ENCODE data around the gene MORN1.

MORN1 gene

GRCh38 chr1:2342384-2343022 lies 48.9 kb downstream of the MORN1 start:
- in situ Hi-C loops (cut with MboI; ENCODE audit: low pct_unique_long_range_greater_than_20kb, low sequenced_read_pairs, unreplicated experiment), result no loop called here
- DNase-seq (ENCODE audit: low spot score), result no peak
- TF ChIP-seq, protein P1, sequence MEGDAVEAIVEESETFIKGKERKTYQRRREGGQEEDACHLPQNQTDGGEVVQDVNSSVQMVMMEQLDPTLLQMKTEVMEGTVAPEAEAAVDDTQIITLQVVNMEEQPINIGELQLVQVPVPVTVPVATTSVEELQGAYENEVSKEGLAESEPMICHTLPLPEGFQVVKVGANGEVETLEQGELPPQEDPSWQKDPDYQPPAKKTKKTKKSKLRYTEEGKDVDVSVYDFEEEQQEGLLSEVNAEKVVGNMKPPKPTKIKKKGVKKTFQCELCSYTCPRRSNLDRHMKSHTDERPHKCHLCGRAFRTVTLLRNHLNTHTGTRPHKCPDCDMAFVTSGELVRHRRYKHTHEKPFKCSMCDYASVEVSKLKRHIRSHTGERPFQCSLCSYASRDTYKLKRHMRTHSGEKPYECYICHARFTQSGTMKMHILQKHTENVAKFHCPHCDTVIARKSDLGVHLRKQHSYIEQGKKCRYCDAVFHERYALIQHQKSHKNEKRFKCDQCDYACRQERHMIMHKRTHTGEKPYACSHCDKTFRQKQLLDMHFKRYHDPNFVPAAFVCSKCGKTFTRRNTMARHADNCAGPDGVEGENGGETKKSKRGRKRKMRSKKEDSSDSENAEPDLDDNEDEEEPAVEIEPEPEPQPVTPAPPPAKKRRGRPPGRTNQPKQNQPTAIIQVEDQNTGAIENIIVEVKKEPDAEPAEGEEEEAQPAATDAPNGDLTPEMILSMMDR (IDR thresholded peaks at IDR 0.05; ENCODE audit: extremely low read depth, insufficient read depth, missing control alignments), result no peak

DNA sequence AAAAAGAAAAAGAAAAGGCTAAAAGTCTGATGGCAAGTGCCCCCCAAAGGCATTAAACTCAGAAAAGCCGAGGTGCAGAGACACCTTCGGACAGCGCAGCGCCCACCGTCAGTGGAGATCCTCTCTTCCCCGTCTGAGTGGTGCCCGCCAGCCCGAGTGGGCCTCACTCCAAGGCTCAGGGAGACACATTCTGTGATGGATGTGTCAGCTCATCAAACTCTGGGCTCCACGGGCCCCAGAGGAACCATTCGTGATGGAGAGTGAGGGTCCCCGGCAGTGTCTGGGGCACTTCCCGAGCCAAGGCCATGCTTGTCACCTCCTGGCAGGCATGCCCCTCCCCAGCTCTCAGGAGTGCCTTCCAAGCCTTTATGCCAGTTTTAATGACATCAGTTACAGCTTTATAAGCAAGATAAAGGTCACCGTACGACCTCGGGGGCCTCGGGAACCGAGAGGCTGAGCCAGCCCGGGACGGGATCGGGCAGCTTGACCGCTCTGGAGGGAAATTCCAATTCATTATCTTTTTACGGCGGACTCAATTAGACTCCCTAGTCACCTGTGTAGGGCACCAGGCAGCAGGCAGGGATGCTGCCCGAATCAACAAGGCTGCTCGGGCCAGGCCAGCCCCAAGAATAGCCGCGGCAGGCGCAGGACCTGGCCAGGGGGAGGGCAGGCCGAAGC lies 49.5 kb downstream of the MORN1 start:
- in situ Hi-C loops (cut with MboI; ENCODE audit: low pct_unique_long_range_greater_than_20kb, low sequenced_read_pairs, unreplicated experiment), result no loop called here
- TF ChIP-seq, protein P1 (IDR thresholded peaks at IDR 0.05; ENCODE audit: extremely low read depth, insufficient read depth, missing control alignments), result no peak
- DNase-seq (ENCODE audit: low spot score), result no peak

DNA sequence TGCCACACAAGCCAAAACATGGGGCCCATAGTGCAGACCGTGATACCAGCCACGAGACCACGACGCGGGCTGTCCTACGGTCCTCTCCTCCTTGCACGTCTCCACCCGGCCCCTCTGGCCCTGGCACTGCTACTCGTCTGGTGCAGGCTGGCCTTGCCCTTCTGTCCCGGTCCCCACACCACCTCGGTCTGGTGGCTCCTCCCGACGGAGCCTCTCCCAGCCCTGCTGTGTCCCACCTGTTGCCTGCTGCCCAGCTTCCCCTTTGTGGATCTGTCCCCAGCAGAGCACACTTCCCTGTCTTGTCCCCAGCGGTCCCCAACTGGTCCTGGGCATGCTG lies 50.5 kb downstream of the MORN1 start:
- DNase-seq (ENCODE audit: low spot score), result no peak
- in situ Hi-C loops (cut with MboI; ENCODE audit: low pct_unique_long_range_greater_than_20kb, low sequenced_read_pairs, unreplicated experiment), result no loop called here
- TF ChIP-seq, protein P1 (IDR thresholded peaks at IDR 0.05; ENCODE audit: extremely low read depth, insufficient read depth, missing control alignments), result no peak

DNA sequence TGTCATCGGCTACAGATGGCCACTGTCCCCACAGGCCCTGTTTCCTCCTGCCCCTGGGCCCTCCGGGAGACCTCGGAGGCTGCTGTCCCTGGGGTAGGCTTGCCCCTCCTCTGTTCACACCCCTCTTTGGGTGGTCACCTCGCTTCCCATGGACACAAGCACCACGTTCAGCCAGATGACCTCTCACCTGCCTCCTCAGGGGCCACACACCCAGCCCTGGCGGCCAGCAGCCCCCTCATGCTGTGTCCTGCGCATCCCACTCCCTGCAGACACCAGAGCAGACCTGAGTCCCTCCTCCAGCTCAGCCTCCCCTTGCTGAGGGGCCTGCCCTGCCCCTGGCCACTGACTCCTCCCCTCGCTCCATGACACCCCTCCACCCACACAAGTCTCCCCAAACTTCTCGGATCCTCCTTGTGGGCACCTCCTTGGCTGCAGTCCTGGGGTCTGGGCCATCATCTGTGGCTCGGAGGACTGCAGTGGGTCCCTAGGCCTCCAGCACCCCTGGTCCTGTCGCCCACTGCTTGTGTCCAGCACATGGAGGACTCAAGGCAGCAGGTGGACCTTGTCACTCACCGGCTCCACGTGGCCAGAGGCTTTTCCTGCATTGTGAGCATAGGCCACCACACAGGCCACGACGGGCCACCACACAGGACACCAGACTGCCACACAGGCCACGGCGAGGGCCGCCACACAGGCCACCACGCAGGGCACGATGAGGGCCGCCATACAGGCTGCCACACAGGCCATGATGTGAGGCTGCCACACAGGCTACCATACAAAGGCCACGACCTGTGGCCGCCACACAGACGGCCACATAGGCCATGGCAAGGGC lies 51.1 kb downstream of the MORN1 start:
- TF ChIP-seq, protein P1 (IDR thresholded peaks at IDR 0.05; ENCODE audit: extremely low read depth, insufficient read depth, missing control alignments), result no peak
- in situ Hi-C loops (cut with MboI; ENCODE audit: low pct_unique_long_range_greater_than_20kb, low sequenced_read_pairs, unreplicated experiment), result no loop called here
- no peak for DNase-seq (ENCODE audit: low spot score)

- in situ Hi-C loops (cut with MboI; ENCODE audit: low pct_unique_long_range_greater_than_20kb, low sequenced_read_pairs, unreplicated experiment), result no loop called here
- DNase-seq (ENCODE audit: low spot score), result no peak
- TF ChIP-seq, protein P1 (IDR thresholded peaks at IDR 0.05; ENCODE audit: extremely low read depth, insufficient read depth, missing control alignments), result no peak
Observed at GRCh38 chr1:2339206-2340085, 51.9 kb downstream of the MORN1 start.

GRCh38 chr1:2337501-2337900 lies 53.9 kb downstream of the MORN1 start:
- TF ChIP-seq, protein P1 (IDR thresholded peaks at IDR 0.05; ENCODE audit: extremely low read depth, insufficient read depth, missing control alignments), result no peak
- DNase-seq (ENCODE audit: low spot score), result no peak
- in situ Hi-C loops (cut with MboI; ENCODE audit: low pct_unique_long_range_greater_than_20kb, low sequenced_read_pairs, unreplicated experiment), result no loop called here
